ENCODE data around the gene PRRT3. TPM values are rescaled to one million over a fixed set of nuclear protein-coding genes. Genes with fewer than 3 reads are reported as not detected.
"Not testable (repeated sequence)": the region's sequence is repeated elsewhere in the genome, so short reads cannot be mapped to it uniquely, and the experiment has no call there.

PRRT3 gene
- total and polyA plus RNA-seq, 2 donors (not counting 1 experiment from before 2014, with no cell fraction given) = 3.1 to 3.8 TPM

- H3K4me2 ChIP-seq (ENCODE audit: extremely low read depth, insufficient read depth, low read length) = no peak overlapping the region
- H3K27me3 ChIP-seq (ENCODE audit: control insufficient read depth, insufficient read depth, low read length) = no peaks in the 10 kb centered on the region
- H3K36me3 ChIP-seq (ENCODE audit: control insufficient read depth, insufficient read depth, low read length) = no peaks in the 10 kb centered on the region
- H4K20me1 ChIP-seq (ENCODE audit: control insufficient read depth, extremely low read depth, insufficient read depth, low read length) = no peaks in the 10 kb centered on the region
- no peak overlapping the region for H3K4me3 ChIP-seq (replicated peaks in 1 of 4; ENCODE audit: control extremely low read depth in 1 of 4, insufficient read depth in 1 of 4, low read depth in 3 of 4, low read length in 4 of 4)
- peaks cover 12% of the 10 kb centered on the region for H3K4me1 ChIP-seq (ENCODE audit: control insufficient read depth, extremely low read depth, insufficient read depth, low read length)
- no peaks in the 10 kb centered on the region for H3K9me3 ChIP-seq (ENCODE audit: control insufficient read depth, insufficient read depth, low read depth, low read length)
- DNase-seq (ENCODE audit: low read depth in 2 of 2) = no peak
- H3K9ac ChIP-seq (ENCODE audit: insufficient read depth, low read length) = no peak overlapping the region
- H3K27ac ChIP-seq (ENCODE audit: insufficient read depth, low read length) = no peak overlapping the region
- TF ChIP-seq EZH2 (IDR thresholded peaks at IDR 0.05; ENCODE audit: low read length, missing control alignments) (no peak), CTCF (conservative IDR thresholded peaks at IDR 0.05 in 1 of 2, IDR thresholded peaks at IDR 0.05 in 1 of 2; ENCODE audit: low read depth in 1 of 2, low read length in 2 of 2) (no peak)
- H3K79me2 ChIP-seq (ENCODE audit: control insufficient read depth, insufficient read depth, low read length) = no peaks in the 10 kb centered on the region
- H2AFZ ChIP-seq (ENCODE audit: low read length) = no peak overlapping the region
Observed at GRCh38 chr3:9901967-9902366, 50.2 kb downstream of the PRRT3 start.

- not testable (repeated sequence) for H3K36me3 ChIP-seq (ENCODE audit: control insufficient read depth, insufficient read depth, low read length); H3K27me3 ChIP-seq (ENCODE audit: control insufficient read depth, insufficient read depth, low read length); H3K9ac ChIP-seq (ENCODE audit: insufficient read depth, low read length); H3K79me2 ChIP-seq (ENCODE audit: control insufficient read depth, insufficient read depth, low read length); H3K27ac ChIP-seq (ENCODE audit: insufficient read depth, low read length); H2AFZ ChIP-seq (ENCODE audit: low read length); DNase-seq (ENCODE audit: low read depth in 2 of 2); H3K9me3 ChIP-seq (ENCODE audit: control insufficient read depth, insufficient read depth, low read depth, low read length); H3K4me2 ChIP-seq (ENCODE audit: extremely low read depth, insufficient read depth, low read length); H3K4me3 ChIP-seq (replicated peaks in 1 of 4; ENCODE audit: control extremely low read depth in 1 of 4, insufficient read depth in 1 of 4, low read depth in 3 of 4, low read length in 4 of 4); H4K20me1 ChIP-seq (ENCODE audit: control insufficient read depth, extremely low read depth, insufficient read depth, low read length)
- H3K4me1 ChIP-seq (ENCODE audit: control insufficient read depth, extremely low read depth, insufficient read depth, low read length) = peaks cover 12% of the 10 kb centered on the region
Observed at GRCh38 chr3:9900965-9901415, 51.2 kb downstream of the PRRT3 start.

- Histone ChIP-seq H3K9ac (ENCODE audit: insufficient read depth, low read length) (no peak overlapping the region), H3K27me3 (ENCODE audit: control insufficient read depth, insufficient read depth, low read length) (no peaks in the 10 kb centered on the region), H3K27ac (ENCODE audit: insufficient read depth, low read length) (no peak overlapping the region), H3K4me3 (replicated peaks in 1 of 4; ENCODE audit: control extremely low read depth in 1 of 4, insufficient read depth in 1 of 4, low read depth in 3 of 4, low read length in 4 of 4) (no peak overlapping the region), H3K4me2 (ENCODE audit: extremely low read depth, insufficient read depth, low read length) (no peak overlapping the region), H3K36me3 (ENCODE audit: control insufficient read depth, insufficient read depth, low read length) (no peaks in the 10 kb centered on the region), H3K79me2 (ENCODE audit: control insufficient read depth, insufficient read depth, low read length) (no peaks in the 10 kb centered on the region), H3K9me3 (ENCODE audit: control insufficient read depth, insufficient read depth, low read depth, low read length) (no peaks in the 10 kb centered on the region), H3K4me1 (ENCODE audit: control insufficient read depth, extremely low read depth, insufficient read depth, low read length) (peaks cover 12% of the 10 kb centered on the region), H4K20me1 (ENCODE audit: control insufficient read depth, extremely low read depth, insufficient read depth, low read length) (no peaks in the 10 kb centered on the region), H2AFZ (ENCODE audit: low read length) (no peak overlapping the region)
- no peak for TF ChIP-seq EZH2 (IDR thresholded peaks at IDR 0.05; ENCODE audit: low read length, missing control alignments)
- TF ChIP-seq CTCF (conservative IDR thresholded peaks at IDR 0.05 in 1 of 2, IDR thresholded peaks at IDR 0.05 in 1 of 2; ENCODE audit: low read depth in 1 of 2, low read length in 2 of 2) = no peak
- DNase-seq (ENCODE audit: low read depth in 2 of 2) = no peak
Observed at GRCh38 chr3:9899289-9899791, 52.9 kb downstream of the PRRT3 start.

Data from fibroblast of lung (primary cell).